Breast epithelium (tissue), 4 donors: Measurements from ENCODE around the gene YY2. TPM values are rescaled to one million over a fixed set of nuclear protein-coding genes. Genes with fewer than 3 reads are reported as not detected.

Experiments used
- DNase-seq, 2 donors: peaks; one replicate each; pipeline ENCODE4 v3.0.0-alpha.2; 2019; ENCODE audit warnings: low spot score in 2 of 2
- H3K27ac ChIP-seq, 2 donors: fragments of 200-600 bp; sonication (generic) in 1 of 2; one replicate each; pipeline ENCODE4 v1.5.1; 2016 to 2019; ENCODE audit warnings: mild to moderate bottlenecking in 1 of 2
- H3K27me3 ChIP-seq, 2 donors: fragments of 200-600 bp; sonication (generic) in 1 of 2; one replicate each; pipeline versions ENCODE4 v1.5.1 to v1.6.0; 2017 to 2019; ENCODE audit warnings: control low read depth in 1 of 2, mild to moderate bottlenecking in 1 of 2
- H3K36me3 ChIP-seq: fragments of 200-600 bp; one replicate; pipeline ENCODE4 v1.5.1; 2019
- H3K4me1 ChIP-seq, 2 donors: fragments of 200-600 bp; sonication (generic); one replicate each; pipeline ENCODE4 v1.5.1; 2016 to 2019; ENCODE audit warnings: control low read depth in 1 of 2
- H3K4me3 ChIP-seq, 3 donors: fragments of 200-600 bp; sonication (generic); 1 replicate in 2 of 3; 2 replicates in 1 of 3; pipeline ENCODE4 v1.5.1; 2016 to 2019; ENCODE audit warnings: mild to moderate bottlenecking in 3 of 3, moderate library complexity in 2 of 3
- H3K9me3 ChIP-seq, 2 donors: fragments of 200-600 bp; sonication (generic) in 1 of 2; one replicate each; pipeline ENCODE4 v1.5.1; 2016 to 2019; ENCODE audit warnings: control low read depth in 1 of 2
- CTCF ChIP-seq, 3 donors: fragments of 450-650 bp; IDR thresholded peaks; one replicate each; pipeline ENCODE4 v1.5.1; 2016 to 2017; ENCODE audit warnings: antibody characterized with exemption in 3 of 3, mild to moderate bottlenecking in 3 of 3, moderate library complexity in 3 of 3
- POLR2A ChIP-seq: fragments of 450-650 bp; IDR thresholded peaks from one replicate; pipeline ENCODE4 v1.6.1; 2016; ENCODE audit warnings: antibody characterized with exemption, mild to moderate bottlenecking, moderate library complexity
- POLR2AphosphoS5 ChIP-seq, 3 donors: sonication (generic); formaldehyde crosslinking; IDR thresholded peaks; one replicate each; pipeline ENCODE4 v1.6.1; 2017; ENCODE audit warnings: antibody characterized with exemption in 3 of 3
- intact Hi-C: fragments of 100-400 bp; cut with DNase I; formaldehyde crosslinking; loops from one replicate; pipeline ENCODE4 v1.15.1; 2023; ENCODE audit warnings: low total_unique reads
- total RNA-seq, 3 donors: library from RNA; depleted of rRNA; stranded (reverse); fragments of >200 nt; gene quantifications; one replicate each; pipeline ENCODE4 v1.1.0, GENCODE V29; 2016

The YY2 gene
- 1 to 10 TPM; 3.5 to 5.0 (median 3.6) TPM for total RNA-seq

GRCh38 chrX:21855937-21856415 lies at the start of gene YY2:
YY2 (plus strand) TSS chrX:21855987; CDS start chrX:21856485, 498 bp downstream.
- Histone ChIP-seq H3K4me1 (no peaks in the 10 kb centered on the region), H3K27me3 (no peaks in the 10 kb centered on the region), H3K9me3 (peaks cover 0 to 5% of the 10 kb centered on the region in 2 donors), H3K27ac (no peak within 1 kb of the TSS), H3K4me3 (no peak within 1 kb of the TSS), H3K36me3 (no peaks in the 10 kb centered on the region)
- no peak for DNase-seq
- intact Hi-C loops = no loop called here
- TF ChIP-seq POLR2AphosphoS5 (IDR thresholded peaks at IDR 0.05) (no peak), POLR2A (no peak), CTCF (IDR thresholded peaks at IDR 0.05) (no peak)

GRCh38 chrX:21806691-21807090 lies 49.1 kb upstream of the YY2 start:
- TF ChIP-seq CTCF (IDR thresholded peaks at IDR 0.05) (no peak), POLR2A (no peak), POLR2AphosphoS5 (IDR thresholded peaks at IDR 0.05) (no peak)
- H3K4me1 ChIP-seq = no peaks in the 10 kb centered on the region
- no peak overlapping the region for H3K4me3 ChIP-seq
- H3K27ac ChIP-seq = no peak overlapping the region
- no peak for DNase-seq
- intact Hi-C loops = no loop called here
- peaks cover 0 to 15% of the 10 kb centered on the region in 2 donors for H3K27me3 ChIP-seq
- peaks cover 0 to 6% of the 10 kb centered on the region in 2 donors for H3K9me3 ChIP-seq
- H3K36me3 ChIP-seq = no peaks in the 10 kb centered on the region

GRCh38 chrX:21811832-21812231 lies 44.0 kb upstream of the YY2 start:
- TF ChIP-seq POLR2AphosphoS5 (IDR thresholded peaks at IDR 0.05) = no peak
- TF ChIP-seq POLR2A = no peak
- TF ChIP-seq CTCF (IDR thresholded peaks at IDR 0.05) = no peak
- Histone ChIP-seq H3K36me3 (no peaks in the 10 kb centered on the region), H3K9me3 (peaks cover 0 to 14% of the 10 kb centered on the region in 2 donors), H3K27me3 (peaks cover 0 to 23% of the 10 kb centered on the region in 2 donors), H3K4me3 (no peak overlapping the region), H3K4me1 (no peaks in the 10 kb centered on the region), H3K27ac (no peak overlapping the region)
- intact Hi-C loops = no loop called here
- no peak for DNase-seq

GRCh38 chrX:21812628-21813027 lies 43.2 kb upstream of the YY2 start:
- intact Hi-C loops = no loop called here
- Histone ChIP-seq H3K4me3 (no peak overlapping the region), H3K27ac (no peak overlapping the region), H3K27me3 (peaks cover 0 to 23% of the 10 kb centered on the region in 2 donors), H3K9me3 (peaks cover 0 to 14% of the 10 kb centered on the region in 2 donors), H3K4me1 (no peaks in the 10 kb centered on the region), H3K36me3 (no peaks in the 10 kb centered on the region)
- TF ChIP-seq CTCF (IDR thresholded peaks at IDR 0.05) (no peak), POLR2A (no peak), POLR2AphosphoS5 (IDR thresholded peaks at IDR 0.05) (no peak)
- DNase-seq = no peak

- H3K36me3 ChIP-seq = no peaks in the 10 kb centered on the region
- H3K27ac ChIP-seq = no peak overlapping the region
- H3K9me3 ChIP-seq = peaks cover 0 to 14% of the 10 kb centered on the region in 2 donors
- TF ChIP-seq CTCF (IDR thresholded peaks at IDR 0.05) (no peak), POLR2A (no peak), POLR2AphosphoS5 (IDR thresholded peaks at IDR 0.05) (no peak)
- DNase-seq = no peak
- H3K27me3 ChIP-seq = peaks cover 0 to 16% of the 10 kb centered on the region in 2 donors
- intact Hi-C loops = no loop called here
- H3K4me3 ChIP-seq = no peak overlapping the region
- no peaks in the 10 kb centered on the region for H3K4me1 ChIP-seq
Measured at GRCh38 chrX:21813612-21814368, 42.0 kb upstream of the YY2 start.
